Keratinocyte (primary cell): Measurements from ENCODE around the gene DEPP1. TPM values are rescaled to one million over a fixed set of nuclear protein-coding genes. Genes with fewer than 3 reads are reported as not detected.

Experiments used
- DNase-seq: peaks from one replicate; pipeline ENCODE4 v3.0.0-alpha.2; 2011; ENCODE audit warnings: low read depth, missing footprints, low spot score
- FAIRE-seq: peaks from 2 replicates; lab custom pipeline; 2011; peaks lifted over from hg19 to GRCh38; lab: Jason Lieb, UNC
- H2AFZ ChIP-seq: 2 replicates; pipeline ENCODE4 v1.6.0; 2012; ENCODE audit warnings: low read length, control low read depth, inconsistent platforms; ENCODE audit not compliant: control insufficient read depth
- H3K27ac ChIP-seq: 2 replicates; pipeline ENCODE4 v1.5.1; 2011; ENCODE audit warnings: low read length; ENCODE audit not compliant: control insufficient read depth, insufficient read depth
- H3K27me3 ChIP-seq: 3 replicates; pipeline ENCODE4 v1.6.0; 2011; ENCODE audit warnings: low read length; ENCODE audit not compliant: control insufficient read depth, insufficient read depth; ENCODE audit errors: extremely low read depth
- H3K36me3 ChIP-seq, 2 experiments: 2 replicates in 1 of 2; 3 replicates in 1 of 2; pipeline ENCODE4 v1.5.1; 2011; ENCODE audit warnings: low read length in 2 of 2, mild to moderate bottlenecking in 1 of 2; ENCODE audit not compliant: control insufficient read depth in 2 of 2, insufficient read depth in 2 of 2; ENCODE audit errors: extremely low read depth in 1 of 2
- H3K4me1 ChIP-seq: 3 replicates; pipeline ENCODE4 v1.5.1; 2011; ENCODE audit warnings: low read length; ENCODE audit not compliant: control insufficient read depth, insufficient read depth; ENCODE audit errors: extremely low read depth
- H3K4me2 ChIP-seq: 3 replicates; pipeline ENCODE4 v1.6.0; 2011; ENCODE audit warnings: low read depth, low read length; ENCODE audit not compliant: control insufficient read depth, insufficient read depth; ENCODE audit errors: extremely low read depth
- H3K4me3 ChIP-seq, 3 experiments: fragments of 200-600 bp in 1 of 3; sonication (generic) in 1 of 3; 2 replicates in 2 of 3; 3 replicates in 1 of 3; pipeline ENCODE4 v1.5.1; 2011 to 2016; ENCODE audit warnings: low read length in 3 of 3, mild to moderate bottlenecking in 3 of 3, control low read depth in 2 of 3, inconsistent platforms in 1 of 3, low read depth in 1 of 3, mixed read lengths in 1 of 3, mixed run types in 1 of 3, moderate library complexity in 1 of 3; ENCODE audit not compliant: control insufficient read depth in 2 of 3, insufficient read depth in 2 of 3; ENCODE audit errors: extremely low read depth in 1 of 3
- H3K79me2 ChIP-seq: 2 replicates; pipeline ENCODE4 v1.6.0; 2012; ENCODE audit warnings: low read length; ENCODE audit not compliant: control insufficient read depth, insufficient read depth
- H3K9ac ChIP-seq: 3 replicates; pipeline ENCODE4 v1.6.0; 2011; ENCODE audit warnings: low read length; ENCODE audit not compliant: control insufficient read depth, insufficient read depth; ENCODE audit errors: extremely low read depth
- H3K9me1 ChIP-seq: 3 replicates; pipeline ENCODE4 v1.6.0; 2011; ENCODE audit warnings: low read length; ENCODE audit not compliant: control insufficient read depth, insufficient read depth; ENCODE audit errors: extremely low read depth
- H3K9me3 ChIP-seq: 2 replicates; pipeline ENCODE4 v1.5.1; 2012; ENCODE audit warnings: low read depth, low read length; ENCODE audit not compliant: control insufficient read depth
- H4K20me1 ChIP-seq: 3 replicates; pipeline ENCODE4 v1.6.0; 2011; ENCODE audit warnings: low read length; ENCODE audit not compliant: control insufficient read depth, insufficient read depth; ENCODE audit errors: extremely low read depth
- CTCF ChIP-seq, 3 experiments: IDR thresholded peaks in 1 of 3; conservative IDR thresholded peaks in 1 of 3; optimal IDR thresholded peaks in 1 of 3; 2 replicates in 2 of 3; 3 replicates in 1 of 3; pipeline versions ENCODE3 to v1.5.1; 2011; ENCODE audit warnings: low read length in 3 of 3, mild to moderate bottlenecking in 3 of 3, moderate library complexity in 2 of 3, control low read depth in 1 of 3, inconsistent platforms in 1 of 3; ENCODE audit not compliant: insufficient read depth in 2 of 3; ENCODE audit errors: extremely low read depth in 1 of 3
- EZH2 ChIP-seq: IDR thresholded peaks from one replicate; pipeline ENCODE4 v1.6.1; 2012; ENCODE audit warnings: inconsistent platforms, mild to moderate bottlenecking, low read length, moderate library complexity
- dilution Hi-C: fragments of 300-500 bp; cut with MboI; formaldehyde crosslinking; loops from one replicate; pipeline ENCODE4 v1.7.0; 2020; ENCODE audit warnings: low sequenced_read_pairs; ENCODE audit not compliant: extremely low pct_ligation_motif_present
- polyA plus RNA-seq, 5 experiments: library from polyadenylated mRNA; depleted of rRNA in 3 of 5; stranded (reverse) in 3 of 5; stranded (forward) in 1 of 5; unstranded in 1 of 5; fragments of >200 nt; gene quantifications; 1 replicate in 1 of 5; 2 replicates in 3 of 5; 3 replicates in 1 of 5; pipeline versions ENCODE4 v1.2.1 to v1.2.3, GENCODE V29; 2011 to 2012; ENCODE audit warnings: missing spikeins in 2 of 5, low read depth in 1 of 5, low replicate concordance in 1 of 5

DEPP1 gene
- polyA plus RNA-seq, 1 donor (not counting 4 experiments of a cell fraction or from before 2014, with no cell fraction given), result 1.2 TPM

GRCh38 chr10:44935201-44935965 lies 43.2 kb downstream of the DEPP1 start:
- peak overlapping the region; percentile 25 for H3K27ac ChIP-seq
- dilution Hi-C loops, result no loop called here
- FAIRE-seq (peak; percentile 69), DNase-seq (peak; percentile 13)
- H3K4me3 ChIP-seq, result no peak overlapping the region
- no peaks in the 10 kb centered on the region for H3K36me3 ChIP-seq
- H3K9me1 ChIP-seq, result no peaks in the 10 kb centered on the region
- H3K9ac ChIP-seq, result peak overlapping the region; percentile 23
- peak overlapping the region; percentile 32 for H2AFZ ChIP-seq
- no peak overlapping the region for H3K4me2 ChIP-seq
- no peaks in the 10 kb centered on the region for H3K9me3 ChIP-seq
- no peaks in the 10 kb centered on the region for H3K27me3 ChIP-seq
- H4K20me1 ChIP-seq, result no peaks in the 10 kb centered on the region
- TF ChIP-seq CTCF (optimal IDR thresholded peaks at IDR 0.05 in 1 of 3, IDR thresholded peaks at IDR 0.05 in 1 of 3, conservative IDR thresholded peaks at IDR 0.05 in 1 of 3; ENCODE audit: extremely low read depth in 1 of 3, insufficient read depth in 2 of 3, low read length in 3 of 3) (no peak), EZH2 (no peak)
- H3K4me1 ChIP-seq, result peaks cover 11% of the 10 kb centered on the region
- H3K79me2 ChIP-seq, result no peaks in the 10 kb centered on the region

GRCh38 chr10:44934416-44935200 lies 44.0 kb downstream of the DEPP1 start:
- no peak for DNase-seq
- Histone ChIP-seq H2AFZ (no peak overlapping the region), H4K20me1 (no peaks in the 10 kb centered on the region), H3K27me3 (no peaks in the 10 kb centered on the region), H3K4me3 (no peak overlapping the region), H3K9me1 (no peaks in the 10 kb centered on the region), H3K4me1 (peaks cover 11% of the 10 kb centered on the region), H3K4me2 (no peak overlapping the region), H3K79me2 (no peaks in the 10 kb centered on the region), H3K9me3 (no peaks in the 10 kb centered on the region), H3K27ac (no peak overlapping the region), H3K36me3 (no peaks in the 10 kb centered on the region), H3K9ac (no peak overlapping the region)
- TF ChIP-seq EZH2 (no peak), CTCF (optimal IDR thresholded peaks at IDR 0.05 in 1 of 3, IDR thresholded peaks at IDR 0.05 in 1 of 3, conservative IDR thresholded peaks at IDR 0.05 in 1 of 3; ENCODE audit: extremely low read depth in 1 of 3, insufficient read depth in 2 of 3, low read length in 3 of 3) (no peak)
- no peak for FAIRE-seq
- dilution Hi-C loops, result no loop called here
